OCI-LY3 (cell line): ENCODE measurements around the gene GRHPR.

ENCODE experiments used
- H2AFZ ChIP-seq: fragments of 200-600, 300-600 bp; shearing (Covaris generic); 2 replicates; pipeline ENCODE4 v1.6.0; 2014; ENCODE audit warnings: antibody characterized with exemption, low read depth, low read length
- H3K27ac ChIP-seq: fragments of 200-600, 300-600 bp; sonication (generic); 2 replicates; pipeline ENCODE4 v1.5.1; 2014; ENCODE audit warnings: mild to moderate bottlenecking, low read length, moderate library complexity, mixed read lengths
- H3K27me3 ChIP-seq: fragments of 200-600, 300-600 bp; sonication (generic); 2 replicates; pipeline ENCODE4 v1.6.1; 2014; ENCODE audit warnings: low read depth, low read length, mixed read lengths
- H3K36me3 ChIP-seq: fragments of 200-600, 300-600 bp; sonication (generic); replicated peaks from 2 replicates; pipeline ENCODE3; 2014; ENCODE audit warnings: low read depth, low read length, mixed read lengths
- H3K4me1 ChIP-seq: fragments of 300-600, 200-600 bp; sonication (generic); 2 replicates; pipeline ENCODE4 v1.6.1; 2014; ENCODE audit warnings: low read length, mixed read lengths
- H3K4me2 ChIP-seq: fragments of 200-600, 300-600 bp; sonication (generic); 2 replicates; pipeline ENCODE4 v1.6.1; 2014; ENCODE audit warnings: low read length, mixed read lengths
- H3K4me3 ChIP-seq: fragments of 300-600, 200-600 bp; sonication (generic); 2 replicates; pipeline ENCODE4 v1.5.1; 2014; ENCODE audit warnings: antibody characterized with exemption, mild to moderate bottlenecking, low read length, moderate library complexity
- H3K79me2 ChIP-seq: fragments of 300-600, 200-600 bp; shearing (Covaris generic); 2 replicates; pipeline ENCODE4 v1.6.1; 2014; ENCODE audit warnings: mild to moderate bottlenecking, low read length, mixed read lengths
- H3K9ac ChIP-seq: fragments of 300-600, 200-600 bp; shearing (Covaris generic); 2 replicates; pipeline ENCODE4 v1.6.0; 2014; ENCODE audit warnings: mild to moderate bottlenecking, low read length, moderate library complexity
- H3K9me3 ChIP-seq: fragments of 200-600, 300-600 bp; shearing (Covaris generic); 2 replicates; pipeline ENCODE4 v1.6.1; 2014; ENCODE audit warnings: low read length, mixed read lengths; ENCODE audit not compliant: insufficient read depth
- H4K20me1 ChIP-seq: fragments of 200-600, 300-600 bp; sonication (generic); 2 replicates; pipeline ENCODE4 v1.6.1; 2016; ENCODE audit warnings: low read length, mixed read lengths; ENCODE audit not compliant: insufficient read depth
- CTCF ChIP-seq: fragments of 200-600, 300-600 bp; sonication (generic); IDR thresholded peaks from 2 replicates; pipeline ENCODE4 v1.5.1; 2014; ENCODE audit warnings: antibody characterized with exemption, low read length, low read depth
- EZH2phosphoT487 ChIP-seq: fragments of 200-600 bp; shearing (Covaris generic); IDR thresholded peaks from 2 replicates; pipeline ENCODE4 v1.6.1; 2018; ENCODE audit warnings: antibody characterized with exemption, mixed run types, low read depth

The GRHPR gene

GRCh38 chr9:37428345-37428744 lies 5.8 kb downstream of the GRHPR start:
- H2AFZ ChIP-seq = no peak overlapping the region
- no peaks in the 10 kb centered on the region for H3K27me3 ChIP-seq
- TF ChIP-seq CTCF (no peak), EZH2phosphoT487 (no peak)
- H3K4me2 ChIP-seq = no peak overlapping the region
- H3K79me2 ChIP-seq = peaks cover 31% of the 10 kb centered on the region
- peaks cover 82% of the 10 kb centered on the region for H3K36me3 ChIP-seq
- peaks cover 21% of the 10 kb centered on the region; the same call in 1 of the 2 replicates for H4K20me1 ChIP-seq
- no peaks in the 10 kb centered on the region for H3K9me3 ChIP-seq
- H3K9ac ChIP-seq = no peak overlapping the region
- H3K4me1 ChIP-seq = peaks cover 12% of the 10 kb centered on the region
- no peak overlapping the region for H3K27ac ChIP-seq
- no peak overlapping the region for H3K4me3 ChIP-seq

GRCh38 chr9:37429441-37430285 lies 7.2 kb downstream of the GRHPR start:
- no peak overlapping the region for H3K4me2 ChIP-seq
- H3K9me3 ChIP-seq = no peaks in the 10 kb centered on the region
- H3K4me1 ChIP-seq = no peaks in the 10 kb centered on the region
- H2AFZ ChIP-seq = no peak overlapping the region
- no peak overlapping the region for H3K9ac ChIP-seq
- peaks cover 18% of the 10 kb centered on the region for H3K79me2 ChIP-seq
- H3K27ac ChIP-seq = no peak overlapping the region
- H4K20me1 ChIP-seq = peaks cover 10% of the 10 kb centered on the region; the same call in 1 of the 2 replicates
- H3K27me3 ChIP-seq = no peaks in the 10 kb centered on the region
- H3K4me3 ChIP-seq = no peak overlapping the region
- TF ChIP-seq EZH2phosphoT487 = no peak
- no peak for TF ChIP-seq CTCF
- peaks cover 83% of the 10 kb centered on the region for H3K36me3 ChIP-seq

- no peak overlapping the region for H3K9ac ChIP-seq
- H3K79me2 ChIP-seq = peaks cover 16% of the 10 kb centered on the region
- no peak overlapping the region for H3K27ac ChIP-seq
- no peak overlapping the region for H2AFZ ChIP-seq
- H3K4me1 ChIP-seq = no peaks in the 10 kb centered on the region
- H3K36me3 ChIP-seq = peaks cover 82% of the 10 kb centered on the region
- H3K27me3 ChIP-seq = no peaks in the 10 kb centered on the region
- no peak for TF ChIP-seq CTCF
- no peak for TF ChIP-seq EZH2phosphoT487
- no peak overlapping the region for H3K4me2 ChIP-seq
- no peak overlapping the region for H3K4me3 ChIP-seq
- no peaks in the 10 kb centered on the region for H3K9me3 ChIP-seq
- H4K20me1 ChIP-seq = no peaks in the 10 kb centered on the region
Observed at GRCh38 chr9:37430841-37431597, 8.5 kb downstream of the GRHPR start.

GRCh38 chr9:37432020-37432419 lies 9.5 kb downstream of the GRHPR start:
- Histone ChIP-seq H3K4me1 (no peaks in the 10 kb centered on the region), H3K27ac (no peak overlapping the region), H3K36me3 (peaks cover 82% of the 10 kb centered on the region), H3K9ac (no peak overlapping the region), H3K4me3 (no peak overlapping the region), H3K4me2 (no peak overlapping the region), H3K79me2 (peaks cover 19% of the 10 kb centered on the region), H3K9me3 (no peaks in the 10 kb centered on the region), H2AFZ (no peak overlapping the region), H4K20me1 (no peaks in the 10 kb centered on the region), H3K27me3 (no peaks in the 10 kb centered on the region)
- TF ChIP-seq EZH2phosphoT487 = no peak
- TF ChIP-seq CTCF = no peak
